GM18511 (cell line): Measurements from ENCODE around the gene MYO1G.
A peak's percentile ranks its signal among the peaks of the same experiment; 100 is the strongest.

Experiments
- ATAC-seq: cut with Tn5 transposase; IDR thresholded peaks from one replicate; pipeline ENCODE4 v1.9.1; 2021; ENCODE audit warnings: mild to moderate bottlenecking, moderate library complexity; ENCODE audit not compliant: unreplicated experiment

Gene MYO1G

GRCh38 chr7:44967571-44968446 lies 11.0 kb downstream of the MYO1G start:
- no peak for ATAC-seq

- no peak for ATAC-seq
Observed at GRCh38 chr7:44966731-44967538, 11.9 kb downstream of the MYO1G start.

- ATAC-seq = no peak
Observed at GRCh38 chr7:44965937-44966730, 12.7 kb downstream of the MYO1G start.

GRCh38 chr7:44965441-44965903 lies 13.3 kb downstream of the MYO1G start:
- ATAC-seq = no peak

- ATAC-seq = no peak
Observed at GRCh38 chr7:44964831-44965440, 13.9 kb downstream of the MYO1G start.

GRCh38 chr7:44964384-44964830 lies 14.4 kb downstream of the MYO1G start:
- no peak for ATAC-seq

GRCh38 chr7:44963364-44964290 lies 15.2 kb downstream of the MYO1G start:
- ATAC-seq = no peak

GRCh38 chr7:44962483-44963251 lies 16.1 kb downstream of the MYO1G start:
- no peak for ATAC-seq

- ATAC-seq = no peak
Observed at GRCh38 chr7:44961844-44962482, 16.9 kb downstream of the MYO1G start.

GRCh38 chr7:44960011-44960580 lies 18.7 kb downstream of the MYO1G start:
- no peak for ATAC-seq

- peak; percentile 36 for ATAC-seq
Observed at GRCh38 chr7:44959433-44959951, 19.3 kb downstream of the MYO1G start.

- ATAC-seq = no peak
Observed at GRCh38 chr7:44958645-44959344, 20.0 kb downstream of the MYO1G start.

GRCh38 chr7:44956157-44956766 lies 22.6 kb downstream of the MYO1G start:
- ATAC-seq = no peak

- no peak for ATAC-seq
Observed at GRCh38 chr7:44955733-44956132, 23.1 kb downstream of the MYO1G start.

GRCh38 chr7:44953156-44953555 lies 25.7 kb downstream of the MYO1G start:
- ATAC-seq = no peak

GRCh38 chr7:44949303-44949702 lies 29.5 kb downstream of the MYO1G start:
- no peak for ATAC-seq

GRCh38 chr7:44945479-44945878 lies 33.3 kb downstream of the MYO1G start:
- no peak for ATAC-seq
